ENCODE data around the gene TAF3. TPM values are rescaled to one million over a fixed set of nuclear protein-coding genes. Genes with fewer than 3 reads are reported as not detected.

TAF3 gene
- total RNA-seq, 2 donors from 2014 or later = 7.2 to 8.2 TPM

DNA sequence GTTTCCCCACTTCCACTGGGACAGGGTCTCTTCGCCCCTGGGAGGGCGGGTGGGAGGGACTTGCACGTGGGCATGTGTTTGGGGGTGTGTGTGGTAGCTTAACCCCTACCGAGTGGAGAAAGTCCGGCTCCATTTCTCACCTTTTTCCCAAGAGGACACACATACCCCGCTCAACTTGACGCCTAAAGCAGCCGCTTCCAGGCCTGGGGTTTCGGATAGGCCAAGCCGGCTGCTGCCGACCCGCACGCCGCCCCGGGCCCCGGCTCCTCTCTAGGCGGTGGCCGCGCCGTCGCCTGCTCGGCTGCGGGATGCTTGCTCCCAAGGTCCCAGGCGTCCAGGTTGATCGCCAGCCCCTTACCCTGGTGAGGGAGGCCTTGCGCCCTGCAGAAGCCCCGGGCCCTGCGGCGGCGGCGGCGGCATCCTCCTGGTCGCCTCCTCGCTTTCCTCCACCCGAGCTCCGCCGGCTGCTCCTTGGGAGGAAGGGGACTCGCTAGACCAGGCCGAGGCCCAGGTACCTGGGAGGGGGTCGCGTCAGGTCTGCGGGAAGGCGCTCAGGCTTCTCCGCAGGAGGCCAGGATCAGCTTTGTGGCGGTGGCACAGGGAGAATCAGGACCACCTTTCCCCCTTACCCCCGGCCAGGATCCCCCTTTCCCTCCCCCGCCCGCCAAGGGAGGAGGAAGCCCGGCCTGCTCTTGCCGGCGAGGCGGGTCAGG, 233.0 kb downstream of the TAF3 start:
- DNase-seq (ENCODE audit: low spot score) (no peak), ATAC-seq (ENCODE audit: insufficient number of reproducible peaks, low FRiP score, low read depth) (no peak)
- peak overlapping the region in 1 of 2 donors; percentile 20 for H3K27ac ChIP-seq
- TF ChIP-seq, protein P1, sequence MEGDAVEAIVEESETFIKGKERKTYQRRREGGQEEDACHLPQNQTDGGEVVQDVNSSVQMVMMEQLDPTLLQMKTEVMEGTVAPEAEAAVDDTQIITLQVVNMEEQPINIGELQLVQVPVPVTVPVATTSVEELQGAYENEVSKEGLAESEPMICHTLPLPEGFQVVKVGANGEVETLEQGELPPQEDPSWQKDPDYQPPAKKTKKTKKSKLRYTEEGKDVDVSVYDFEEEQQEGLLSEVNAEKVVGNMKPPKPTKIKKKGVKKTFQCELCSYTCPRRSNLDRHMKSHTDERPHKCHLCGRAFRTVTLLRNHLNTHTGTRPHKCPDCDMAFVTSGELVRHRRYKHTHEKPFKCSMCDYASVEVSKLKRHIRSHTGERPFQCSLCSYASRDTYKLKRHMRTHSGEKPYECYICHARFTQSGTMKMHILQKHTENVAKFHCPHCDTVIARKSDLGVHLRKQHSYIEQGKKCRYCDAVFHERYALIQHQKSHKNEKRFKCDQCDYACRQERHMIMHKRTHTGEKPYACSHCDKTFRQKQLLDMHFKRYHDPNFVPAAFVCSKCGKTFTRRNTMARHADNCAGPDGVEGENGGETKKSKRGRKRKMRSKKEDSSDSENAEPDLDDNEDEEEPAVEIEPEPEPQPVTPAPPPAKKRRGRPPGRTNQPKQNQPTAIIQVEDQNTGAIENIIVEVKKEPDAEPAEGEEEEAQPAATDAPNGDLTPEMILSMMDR (IDR thresholded peaks at IDR 0.05) = no peak
- peak overlapping the region; percentile 64 for H3K4me3 ChIP-seq
- H3K9me3 ChIP-seq = no peaks in the 10 kb centered on the region
- H3K36me3 ChIP-seq = no peaks in the 10 kb centered on the region
- H3K4me1 ChIP-seq (ENCODE audit: control insufficient read depth in 1 of 2, low read depth in 2 of 2) = peaks cover 33 to 57% of the 10 kb centered on the region in 2 donors
- peaks cover 20% of the 10 kb centered on the region for H3K27me3 ChIP-seq (replicated peaks; ENCODE audit: insufficient read depth)

DNA sequence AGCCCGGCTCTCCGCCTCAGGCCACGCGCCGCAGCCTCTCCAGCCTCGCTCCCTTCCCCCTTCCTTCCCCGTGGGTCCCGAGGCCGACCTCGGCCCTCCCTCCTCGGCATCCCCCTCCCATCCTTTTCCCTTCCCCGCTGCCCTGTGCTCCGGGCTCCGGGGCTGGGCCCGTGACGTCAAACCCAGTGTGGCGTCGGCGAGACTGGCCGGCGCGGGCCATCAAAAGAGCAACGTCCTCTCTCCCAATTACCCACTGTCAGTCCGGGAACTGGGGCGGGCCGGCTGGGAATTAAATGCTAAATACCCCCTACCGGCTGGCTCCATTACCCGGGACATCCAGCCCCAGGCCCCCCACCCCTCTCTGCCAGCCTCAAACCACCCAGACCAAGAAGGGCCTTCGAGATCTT, 233.5 kb downstream of the TAF3 start:
- Histone ChIP-seq H3K4me3 (no peak overlapping the region), H3K4me1 (ENCODE audit: control insufficient read depth in 1 of 2, low read depth in 2 of 2) (peaks cover 33 to 57% of the 10 kb centered on the region in 2 donors), H3K27ac (peak overlapping the region in 1 of 2 donors; percentile 20), H3K27me3 (replicated peaks; ENCODE audit: insufficient read depth) (peaks cover 18% of the 10 kb centered on the region), H3K9me3 (no peaks in the 10 kb centered on the region), H3K36me3 (no peaks in the 10 kb centered on the region)
- TF ChIP-seq, protein P1 (IDR thresholded peaks at IDR 0.05) = no peak
- DNase-seq (ENCODE audit: low spot score) (no peak), ATAC-seq (ENCODE audit: insufficient number of reproducible peaks, low FRiP score, low read depth) (no peak)

DNA sequence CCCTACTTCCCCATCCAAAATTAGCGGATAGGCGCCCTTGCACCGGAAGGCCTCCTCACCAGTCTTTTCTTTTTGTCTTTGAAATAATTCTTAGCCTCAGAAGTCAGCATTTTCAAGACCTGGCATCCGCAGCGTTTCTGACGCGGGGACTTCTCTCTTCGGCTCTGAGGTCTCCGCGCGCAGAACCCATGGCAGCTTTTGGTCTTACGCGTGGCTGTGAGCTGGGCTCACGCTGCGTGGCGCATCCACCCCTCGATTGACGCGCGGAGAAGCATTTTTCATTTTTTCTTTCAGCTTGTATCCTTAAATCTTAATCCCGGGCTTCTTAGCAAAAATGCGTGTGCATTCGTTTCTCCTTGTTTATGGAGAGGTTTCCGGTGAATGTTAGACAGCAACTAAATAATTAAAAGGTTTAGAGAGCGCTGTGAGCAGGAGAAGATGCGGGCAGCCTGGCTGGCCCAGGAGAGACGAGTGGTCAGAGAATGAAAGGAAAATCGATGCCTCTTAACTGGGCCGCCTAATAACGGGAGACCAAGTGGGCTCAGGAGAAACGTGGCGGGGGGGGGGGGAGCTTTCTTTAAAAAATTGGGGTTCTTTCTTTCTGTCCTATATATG, 234.1 kb downstream of the TAF3 start:
- TF ChIP-seq, protein P1 (IDR thresholded peaks at IDR 0.05) = no peak
- Histone ChIP-seq H3K27ac (peak overlapping the region in 1 of 2 donors; percentile 20), H3K36me3 (no peaks in the 10 kb centered on the region), H3K9me3 (no peaks in the 10 kb centered on the region), H3K4me1 (ENCODE audit: control insufficient read depth in 1 of 2, low read depth in 2 of 2) (peaks cover 33 to 57% of the 10 kb centered on the region in 2 donors), H3K4me3 (no peak overlapping the region), H3K27me3 (replicated peaks; ENCODE audit: insufficient read depth) (peaks cover 15% of the 10 kb centered on the region)
- no peak for ATAC-seq (ENCODE audit: insufficient number of reproducible peaks, low FRiP score, low read depth)
- no peak for DNase-seq (ENCODE audit: low spot score)

DNA sequence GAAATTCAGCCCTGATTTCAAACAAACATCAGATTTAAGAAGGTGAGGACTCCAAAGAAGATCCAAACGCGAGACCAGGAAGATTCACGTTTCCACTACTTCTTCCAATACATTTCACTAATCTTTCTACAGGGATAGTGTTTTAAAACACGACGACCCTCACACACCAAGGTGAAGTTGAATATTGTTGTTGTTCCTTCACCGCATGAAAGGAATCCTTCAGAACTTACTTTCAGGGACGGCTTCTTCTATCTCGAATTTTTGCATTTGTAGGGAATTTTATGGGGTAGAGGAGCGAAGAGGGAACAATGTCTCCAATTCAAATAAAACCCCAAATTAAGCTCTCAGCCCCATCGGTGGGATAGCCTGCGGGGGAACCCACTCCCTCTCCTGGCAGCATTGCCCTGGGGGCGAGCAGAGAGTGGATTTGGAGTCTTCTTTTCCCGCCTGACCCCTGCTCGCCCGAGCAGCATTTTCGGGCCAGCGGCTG, 234.7 kb downstream of the TAF3 start:
- H3K27ac ChIP-seq = no peak overlapping the region
- H3K36me3 ChIP-seq = no peaks in the 10 kb centered on the region
- TF ChIP-seq, protein P1 (IDR thresholded peaks at IDR 0.05) = no peak
- H3K4me1 ChIP-seq (ENCODE audit: control insufficient read depth in 1 of 2, low read depth in 2 of 2) = peaks cover 33 to 57% of the 10 kb centered on the region in 2 donors
- peak overlapping the region; percentile 68 for H3K4me3 ChIP-seq
- H3K27me3 ChIP-seq (replicated peaks; ENCODE audit: insufficient read depth) = peaks cover 15% of the 10 kb centered on the region
- H3K9me3 ChIP-seq = no peaks in the 10 kb centered on the region
- DNase-seq (ENCODE audit: low spot score) = no peak
- no peak for ATAC-seq (ENCODE audit: insufficient number of reproducible peaks, low FRiP score, low read depth)

DNA sequence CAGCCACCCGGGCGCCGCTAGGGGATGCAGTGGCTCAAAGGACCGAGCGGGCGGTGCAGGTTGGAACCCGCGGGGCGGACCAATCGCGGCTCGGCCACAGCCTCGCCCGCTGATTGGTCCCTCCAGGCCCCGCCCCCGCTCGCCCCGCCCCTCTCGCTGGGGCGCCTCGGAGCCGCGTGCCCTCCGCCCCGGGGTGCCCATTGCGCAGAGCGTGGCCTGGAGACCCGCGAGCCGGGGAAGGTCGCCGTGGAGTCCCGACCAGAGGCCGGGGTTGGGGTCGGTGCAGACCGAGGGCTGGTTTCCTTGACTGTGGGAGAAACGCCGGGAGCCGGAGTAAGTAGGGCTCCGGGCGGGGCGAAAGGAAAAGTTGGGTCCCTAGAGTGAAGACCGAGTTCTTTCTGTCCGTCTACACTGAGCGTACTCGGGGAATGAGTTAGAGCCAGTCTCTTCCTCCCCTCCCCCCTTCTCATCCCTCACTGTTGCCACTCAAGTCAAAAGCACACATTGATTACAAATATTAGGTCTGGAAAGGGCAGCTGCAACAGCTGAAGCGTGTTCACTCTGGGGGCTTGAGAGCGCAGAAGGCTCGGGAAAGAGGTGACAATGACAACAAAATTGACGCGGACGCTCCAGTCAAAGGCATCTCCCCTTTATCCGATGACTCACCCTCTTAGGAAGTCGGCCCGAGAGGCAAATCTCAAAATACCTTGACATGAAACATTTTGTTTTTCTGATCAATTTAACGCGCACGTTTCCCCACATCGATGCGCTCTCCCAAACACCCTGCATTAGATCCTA, 235.3 kb downstream of the TAF3 start:
- Histone ChIP-seq H3K27ac (no peak overlapping the region), H3K9me3 (no peaks in the 10 kb centered on the region), H3K4me1 (ENCODE audit: control insufficient read depth in 1 of 2, low read depth in 2 of 2) (peaks cover 33 to 57% of the 10 kb centered on the region in 2 donors), H3K4me3 (peak overlapping the region; percentile 68), H3K27me3 (replicated peaks; ENCODE audit: insufficient read depth) (peaks cover 16% of the 10 kb centered on the region), H3K36me3 (no peaks in the 10 kb centered on the region)
- TF ChIP-seq, protein P1 (IDR thresholded peaks at IDR 0.05) = peak; percentile 61
- DNase-seq (ENCODE audit: low spot score) (no peak), ATAC-seq (ENCODE audit: insufficient number of reproducible peaks, low FRiP score, low read depth) (no peak)
